Measurements from ENCODE around the gene GABBR2. TPM values are rescaled to one million over a fixed set of nuclear protein-coding genes. Genes with fewer than 3 reads are reported as not detected.
A peak's percentile ranks its signal among the peaks of the same experiment; 100 is the strongest.

The GABBR2 gene
- total RNA-seq, 1 donor from 2014 or later = 116 TPM

GRCh38 chr9:98264516-98264915 lies 444.2 kb downstream of the GABBR2 start:
- Mint-ChIP-seq H3K4me3 (ENCODE audit: unreplicated experiment) (no peak overlapping the region), H3K9me3 (ENCODE audit: unreplicated experiment) (no peaks in the 10 kb centered on the region), H3K27me3 (ENCODE audit: unreplicated experiment) (peaks cover 8% of the 10 kb centered on the region), H3K27ac (ENCODE audit: unreplicated experiment) (no peak overlapping the region), H3K36me3 (ENCODE audit: unreplicated experiment) (no peaks in the 10 kb centered on the region), H3K4me1 (ENCODE audit: low read depth, unreplicated experiment) (no peaks in the 10 kb centered on the region)
- no peak for TF ChIP-seq CTCF (IDR thresholded peaks at IDR 0.05; ENCODE audit: partially characterized antibody, unreplicated experiment)
- DNase-seq = no peak

GRCh38 chr9:98263482-98264357 lies 445.0 kb downstream of the GABBR2 start:
- no peaks in the 10 kb centered on the region for H3K9me3 Mint-ChIP-seq (ENCODE audit: unreplicated experiment)
- H3K27ac Mint-ChIP-seq (ENCODE audit: unreplicated experiment) = no peak overlapping the region
- no peaks in the 10 kb centered on the region for H3K36me3 Mint-ChIP-seq (ENCODE audit: unreplicated experiment)
- H3K27me3 Mint-ChIP-seq (ENCODE audit: unreplicated experiment) = peaks cover 8% of the 10 kb centered on the region
- H3K4me1 Mint-ChIP-seq (ENCODE audit: low read depth, unreplicated experiment) = no peaks in the 10 kb centered on the region
- peak; percentile 69 for TF ChIP-seq CTCF (IDR thresholded peaks at IDR 0.05; ENCODE audit: partially characterized antibody, unreplicated experiment)
- no peak overlapping the region for H3K4me3 Mint-ChIP-seq (ENCODE audit: unreplicated experiment)
- DNase-seq = peak; percentile 81

- Mint-ChIP-seq H3K9me3 (ENCODE audit: unreplicated experiment) (no peaks in the 10 kb centered on the region), H3K27ac (ENCODE audit: unreplicated experiment) (no peak overlapping the region), H3K36me3 (ENCODE audit: unreplicated experiment) (no peaks in the 10 kb centered on the region), H3K4me3 (ENCODE audit: unreplicated experiment) (no peak overlapping the region), H3K27me3 (ENCODE audit: unreplicated experiment) (peaks cover 8% of the 10 kb centered on the region), H3K4me1 (ENCODE audit: low read depth, unreplicated experiment) (no peaks in the 10 kb centered on the region)
- TF ChIP-seq CTCF (IDR thresholded peaks at IDR 0.05; ENCODE audit: partially characterized antibody, unreplicated experiment) = no peak
- no peak for DNase-seq
Observed at GRCh38 chr9:98263080-98263479, 445.7 kb downstream of the GABBR2 start.

- no peak overlapping the region for H3K4me3 Mint-ChIP-seq (ENCODE audit: unreplicated experiment)
- peaks cover 8% of the 10 kb centered on the region for H3K27me3 Mint-ChIP-seq (ENCODE audit: unreplicated experiment)
- no peak for TF ChIP-seq CTCF (IDR thresholded peaks at IDR 0.05; ENCODE audit: partially characterized antibody, unreplicated experiment)
- no peaks in the 10 kb centered on the region for H3K36me3 Mint-ChIP-seq (ENCODE audit: unreplicated experiment)
- no peaks in the 10 kb centered on the region for H3K4me1 Mint-ChIP-seq (ENCODE audit: low read depth, unreplicated experiment)
- no peak for DNase-seq
- H3K27ac Mint-ChIP-seq (ENCODE audit: unreplicated experiment) = no peak overlapping the region
- H3K9me3 Mint-ChIP-seq (ENCODE audit: unreplicated experiment) = no peaks in the 10 kb centered on the region
Observed at GRCh38 chr9:98262056-98262455, 446.7 kb downstream of the GABBR2 start.

- TF ChIP-seq CTCF (IDR thresholded peaks at IDR 0.05; ENCODE audit: partially characterized antibody, unreplicated experiment) = no peak
- DNase-seq = no peak
- Mint-ChIP-seq H3K9me3 (ENCODE audit: unreplicated experiment) (peaks cover 2% of the 10 kb centered on the region), H3K4me3 (ENCODE audit: unreplicated experiment) (no peak overlapping the region), H3K27ac (ENCODE audit: unreplicated experiment) (no peak overlapping the region), H3K4me1 (ENCODE audit: low read depth, unreplicated experiment) (peaks cover 5% of the 10 kb centered on the region), H3K36me3 (ENCODE audit: unreplicated experiment) (no peaks in the 10 kb centered on the region), H3K27me3 (ENCODE audit: unreplicated experiment) (peaks cover under 1% of the 10 kb centered on the region)
Observed at GRCh38 chr9:98260635-98261034, 448.1 kb downstream of the GABBR2 start.
